Hepatic stellate cell (primary cell): ENCODE data around the gene PPIL6.
"Not testable (repeated sequence)": the region's sequence is repeated elsewhere in the genome, so short reads cannot be mapped to it uniquely, and the experiment has no call there.

ENCODE experiments used
- DNase-seq: peaks from one replicate; pipeline ENCODE4 v3.0.0; 2011; ENCODE audit warnings: low spot score

PPIL6 gene

DNA sequence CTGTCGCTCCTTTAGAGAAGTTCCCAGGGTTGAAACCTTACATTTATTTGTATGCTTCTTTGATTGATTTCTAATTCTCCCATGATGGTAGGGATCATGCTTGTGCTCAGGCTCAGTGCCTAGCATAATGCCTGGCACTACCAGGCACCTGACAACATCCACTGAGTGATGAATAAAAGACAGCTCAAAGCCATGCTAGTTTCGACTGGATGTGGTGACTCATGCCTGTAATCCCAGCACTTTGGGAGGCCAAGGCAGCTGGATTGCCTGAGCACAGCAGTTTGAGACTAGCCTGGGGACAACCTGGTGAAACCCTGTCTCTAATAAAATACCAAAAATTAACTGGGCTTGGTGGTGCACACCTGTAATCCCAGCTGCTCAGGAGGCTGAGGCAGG lies 46.5 kb downstream of the PPIL6 start:
- DNase-seq = no peak

DNA sequence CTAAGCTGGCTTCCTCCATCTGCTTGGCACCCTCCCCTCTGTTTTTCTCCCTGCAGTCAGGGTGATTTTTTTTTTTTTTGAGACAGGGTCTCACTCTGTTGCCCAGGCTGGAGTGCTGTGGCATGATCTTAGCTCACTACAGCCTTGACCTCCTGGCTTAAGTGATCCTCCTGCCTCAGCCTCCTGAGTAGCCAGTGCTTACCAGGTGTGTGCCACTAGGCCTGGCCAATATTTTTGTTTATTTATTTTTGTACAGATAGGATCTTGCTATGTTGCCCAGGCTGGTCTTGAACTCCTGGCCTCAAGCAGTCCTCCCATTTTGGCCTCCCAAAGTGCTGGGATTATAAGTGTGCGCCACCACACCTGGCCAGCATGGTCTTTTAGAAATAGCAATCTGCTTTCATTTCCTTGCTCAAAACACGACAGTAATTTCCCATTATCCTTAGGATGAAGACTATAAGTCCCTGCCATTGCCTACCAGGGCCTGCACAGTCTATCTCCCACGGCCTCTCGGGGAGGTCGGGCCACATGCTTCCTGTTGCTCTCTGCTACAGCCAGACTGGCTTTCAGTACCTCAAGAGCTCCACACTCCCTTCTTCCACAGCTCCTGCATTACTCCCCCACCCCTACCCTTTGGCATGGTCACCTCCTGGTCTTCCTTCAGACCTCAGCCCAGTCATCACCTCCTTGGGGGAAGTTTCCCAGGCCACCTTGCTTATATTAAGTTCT lies 47.1 kb downstream of the PPIL6 start:
- DNase-seq = no peak

DNA sequence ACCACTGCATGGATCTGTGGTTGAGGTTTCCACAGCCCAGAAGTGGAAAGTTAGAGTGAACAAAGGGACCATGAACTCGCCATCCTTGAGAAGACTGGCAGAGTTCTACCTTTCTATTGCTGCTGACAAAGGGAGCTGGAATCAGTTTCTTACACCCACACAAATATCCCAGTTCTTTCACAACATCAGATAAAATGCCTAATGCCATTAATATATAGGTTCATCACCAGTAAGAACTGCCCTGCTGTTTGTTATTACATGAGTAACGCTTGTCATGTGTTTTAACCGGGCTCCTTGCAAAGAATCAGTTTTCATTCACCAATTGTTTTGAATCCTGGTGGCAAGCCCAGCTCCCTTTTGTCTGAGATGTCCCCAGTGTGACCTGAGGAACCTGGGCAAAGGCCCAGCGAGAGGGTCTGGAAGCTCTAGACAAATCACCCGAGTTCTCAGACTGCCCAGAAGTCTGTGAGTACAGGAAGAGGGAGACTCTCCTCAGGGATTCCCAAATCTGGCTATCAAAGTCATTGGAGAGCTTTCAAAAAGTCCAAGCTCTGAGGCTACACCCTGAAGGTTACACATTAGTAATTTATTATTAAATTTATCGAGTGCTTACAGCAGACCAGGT lies 50.7 kb downstream of the PPIL6 start:
- DNase-seq = no peak

DNA sequence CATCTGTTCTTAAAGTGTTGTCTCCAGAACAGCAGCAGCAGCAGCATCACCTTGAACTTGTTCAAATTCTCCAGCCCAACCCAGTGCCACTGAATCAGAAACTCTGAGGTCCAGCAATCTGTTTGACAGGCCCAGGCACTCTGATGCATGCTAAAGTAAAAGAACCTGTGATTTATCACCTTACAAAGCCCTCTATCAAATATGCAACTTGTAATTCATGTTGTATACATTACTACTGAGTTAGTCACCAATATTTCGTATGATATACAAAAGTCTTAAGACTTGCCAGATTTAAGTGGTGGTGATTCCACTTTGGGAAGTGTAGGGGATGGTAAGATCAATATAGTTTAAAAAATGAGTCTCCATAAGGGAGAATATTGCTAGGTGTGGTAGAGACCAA lies 52.2 kb downstream of the PPIL6 start:
- no peak for DNase-seq

DNA sequence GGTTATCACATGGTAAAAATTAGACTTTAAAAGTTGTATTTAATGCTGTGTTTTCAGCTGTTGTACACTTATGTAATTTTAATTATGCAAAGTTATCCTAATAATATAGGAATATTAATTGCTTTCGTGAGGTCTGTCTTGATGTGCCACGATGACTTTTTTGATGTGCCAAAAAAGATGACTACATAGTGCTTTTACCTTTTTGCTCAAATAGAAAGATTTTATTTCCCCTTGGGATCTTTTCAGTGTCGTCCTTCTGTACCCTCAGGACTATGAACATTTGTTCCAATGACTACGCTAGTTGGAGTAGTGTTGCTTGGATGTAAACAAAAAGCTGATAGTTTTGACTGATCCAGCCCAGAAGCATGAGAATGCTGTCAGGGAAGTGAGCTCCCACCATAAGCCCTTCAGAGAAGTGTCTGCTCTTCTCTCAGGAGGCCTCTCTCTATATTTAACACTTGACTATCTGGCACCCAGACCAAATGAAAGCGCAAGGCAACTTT lies 56.9 kb downstream of the PPIL6 start:
- DNase-seq = no peak

DNA sequence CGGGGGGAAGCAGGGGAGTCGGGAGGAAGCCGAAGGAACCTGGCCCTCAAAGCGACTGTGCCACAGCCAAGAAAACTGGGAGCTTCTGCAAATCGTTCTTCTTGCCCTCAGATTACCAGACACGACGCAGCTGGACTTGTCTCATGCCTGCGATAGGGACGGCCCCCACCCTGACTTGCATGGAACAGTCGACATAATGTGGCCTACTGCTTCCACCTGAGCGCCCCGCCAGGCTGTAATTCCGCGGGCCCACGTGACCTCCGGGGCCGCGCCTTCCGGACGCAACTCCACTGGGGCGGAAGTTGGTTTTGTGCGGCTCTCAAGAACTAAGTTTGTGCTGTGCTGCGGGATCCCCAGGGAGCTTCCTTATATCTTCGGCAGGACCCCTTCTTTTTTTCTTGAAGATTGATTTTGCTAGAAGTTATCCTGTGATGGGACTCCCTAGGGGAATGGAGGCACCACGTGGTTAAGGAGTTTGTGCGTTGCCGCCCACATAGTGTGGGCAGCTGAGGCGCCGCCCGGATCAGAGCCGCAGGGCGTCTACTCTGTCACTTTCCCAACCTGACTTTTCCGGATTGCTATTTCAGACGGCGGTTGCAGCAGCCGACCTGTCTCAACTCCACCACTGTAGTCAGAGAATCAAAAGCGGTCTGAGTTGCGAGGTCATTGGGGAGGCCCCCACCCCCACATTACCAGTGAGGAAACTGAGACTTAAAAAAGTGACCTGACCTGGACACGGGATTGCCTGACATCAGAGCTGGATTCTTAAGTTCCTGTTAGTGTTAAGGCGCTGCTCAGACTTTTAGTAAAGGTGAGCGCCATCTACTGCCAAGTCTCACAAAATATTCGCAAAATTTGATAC lies 57.6 kb downstream of the PPIL6 start:
- peak; percentile 90 for DNase-seq

DNA sequence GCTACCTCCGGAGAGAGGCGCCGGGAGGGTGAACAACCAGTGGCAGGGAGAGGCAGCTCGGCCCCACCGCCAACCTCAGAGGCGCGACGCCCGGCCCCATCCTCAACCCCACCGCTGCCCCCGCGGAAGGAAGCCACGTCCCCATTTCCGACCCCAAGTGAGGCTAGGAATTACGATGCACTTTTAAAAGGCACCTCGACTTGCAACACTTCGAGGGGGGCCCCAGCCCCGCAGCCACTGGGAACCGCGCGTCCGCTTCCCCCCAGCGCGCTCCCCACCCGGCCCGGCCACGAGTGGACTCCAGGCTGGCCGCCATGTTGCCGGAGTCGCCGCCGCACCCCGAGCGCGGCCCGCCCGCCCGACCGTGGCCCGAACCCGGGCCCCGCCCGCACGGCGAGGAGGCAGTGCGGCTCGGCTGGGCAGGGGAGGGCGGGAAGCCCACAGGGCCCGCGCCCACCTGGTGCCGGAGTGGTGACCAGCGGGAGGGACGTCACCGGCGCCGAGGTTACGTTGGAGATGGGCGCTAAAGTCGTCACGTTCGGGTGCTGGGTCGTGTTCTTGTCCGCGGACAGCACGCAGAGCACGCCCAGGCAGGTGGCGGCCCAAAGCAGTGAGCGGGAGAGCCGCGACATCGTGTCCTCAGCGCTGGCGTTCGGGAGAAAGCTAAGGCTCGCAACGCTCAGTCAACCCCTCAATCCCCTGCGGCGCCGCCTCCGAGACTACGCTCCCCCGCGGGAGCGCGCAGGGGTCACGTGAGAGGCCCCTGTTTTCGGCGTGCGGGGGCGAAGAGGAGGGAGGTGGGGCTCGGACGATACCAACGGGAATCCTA lies 58.5 kb downstream of the PPIL6 start, which contains the start of gene CD164:
TSS of gene CD164 (minus strand) at position 721 of the 829 bp plus-strand sequence. CDS start at position 632, 89 bp downstream.
- DNase-seq = peak; percentile 92

DNA sequence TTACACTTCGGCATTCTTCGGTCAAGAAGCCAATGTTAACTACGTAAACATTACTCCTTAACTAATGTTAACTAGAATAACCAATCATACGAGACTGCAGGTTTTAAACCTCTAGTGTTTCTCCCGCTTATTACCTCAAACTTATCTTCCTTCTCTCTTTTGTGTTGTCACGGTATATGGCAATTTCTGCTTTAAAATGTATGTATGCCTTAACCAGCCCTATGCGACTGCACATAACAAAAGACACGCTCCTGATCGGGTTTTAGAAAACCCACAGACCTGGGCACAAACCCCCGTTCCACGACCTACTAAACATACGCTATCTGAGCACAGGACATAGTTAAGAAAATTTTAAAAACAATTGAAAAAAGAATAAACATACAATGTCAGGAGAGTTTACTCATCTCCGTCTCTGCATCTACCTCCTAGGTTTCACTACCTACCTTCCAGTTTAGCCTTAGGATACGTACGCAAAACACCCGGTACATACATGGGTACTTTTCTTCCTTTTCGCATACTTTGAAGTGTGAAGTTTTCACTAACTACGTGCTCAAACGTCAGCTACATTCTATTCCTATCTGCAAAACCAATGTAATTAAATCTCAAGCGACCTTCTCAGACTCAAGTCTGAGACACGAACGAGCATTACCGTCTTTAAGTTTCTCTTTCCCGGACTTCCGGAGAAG lies 59.2 kb downstream of the PPIL6 start:
- DNase-seq = no peak

DNA sequence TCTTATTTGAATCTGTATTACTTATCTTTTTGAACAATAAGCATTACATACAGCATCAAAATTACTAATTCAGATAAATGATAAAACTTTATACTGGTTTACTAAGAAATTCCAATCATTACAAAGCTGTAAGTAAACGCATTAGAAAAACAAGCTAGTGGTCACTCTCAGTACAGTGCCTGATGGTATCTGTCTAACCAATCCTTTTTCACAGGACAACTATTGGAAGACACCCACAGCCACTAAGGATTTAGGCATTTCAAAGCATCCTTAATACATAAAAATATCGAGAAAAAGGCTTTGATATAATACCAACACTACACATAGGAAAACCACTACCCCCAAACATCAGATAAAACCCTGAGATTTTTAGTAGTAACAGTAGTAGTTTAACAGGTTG lies 60.7 kb downstream of the PPIL6 start:
- peak; percentile 51 for DNase-seq

DNA sequence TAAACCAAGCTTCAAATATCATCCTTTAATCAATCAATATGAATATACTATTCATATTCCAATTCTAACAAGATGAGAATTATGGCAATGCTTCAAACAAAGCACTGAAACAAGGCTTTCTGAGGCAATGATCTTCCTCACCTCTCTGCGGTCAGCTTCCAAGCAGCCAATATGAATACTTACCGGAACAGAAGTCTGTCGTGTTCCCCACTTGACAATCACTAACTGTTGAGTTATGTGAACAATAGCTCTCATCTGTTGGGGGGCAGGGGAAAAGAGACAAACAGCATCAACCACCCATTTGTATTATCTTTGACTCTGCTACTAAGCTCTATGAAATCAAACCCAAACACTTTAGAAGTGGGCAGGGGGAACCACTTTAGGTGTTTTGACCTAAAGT lies 62.7 kb downstream of the PPIL6 start:
- DNase-seq = no peak

DNA sequence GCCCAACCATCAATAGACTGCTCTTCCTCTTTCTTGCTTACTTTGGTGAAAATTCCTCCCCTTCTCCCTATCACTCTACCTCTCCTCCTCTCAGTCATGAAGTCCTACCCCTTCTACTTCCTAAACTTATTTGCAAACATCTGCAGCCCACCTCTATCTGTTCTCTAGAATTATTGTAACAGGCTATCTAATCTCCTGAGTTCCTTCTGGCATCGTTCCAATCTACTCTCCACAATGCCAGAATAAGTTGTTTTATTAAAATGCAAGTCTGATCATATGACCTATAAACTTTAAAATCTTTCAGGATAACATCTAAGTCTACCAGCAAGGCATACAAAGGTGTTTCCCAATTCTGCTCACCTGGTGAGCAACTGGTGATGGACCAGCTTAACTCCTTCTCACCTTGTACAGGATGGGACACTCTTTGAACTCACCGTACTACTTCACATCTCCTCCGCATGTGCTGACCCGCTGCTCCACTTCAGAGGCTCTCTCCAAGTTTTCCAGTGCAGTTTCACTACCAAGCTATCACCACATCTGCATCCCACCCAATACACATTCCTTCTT lies 66.0 kb downstream of the PPIL6 start:
- no peak for DNase-seq

DNA sequence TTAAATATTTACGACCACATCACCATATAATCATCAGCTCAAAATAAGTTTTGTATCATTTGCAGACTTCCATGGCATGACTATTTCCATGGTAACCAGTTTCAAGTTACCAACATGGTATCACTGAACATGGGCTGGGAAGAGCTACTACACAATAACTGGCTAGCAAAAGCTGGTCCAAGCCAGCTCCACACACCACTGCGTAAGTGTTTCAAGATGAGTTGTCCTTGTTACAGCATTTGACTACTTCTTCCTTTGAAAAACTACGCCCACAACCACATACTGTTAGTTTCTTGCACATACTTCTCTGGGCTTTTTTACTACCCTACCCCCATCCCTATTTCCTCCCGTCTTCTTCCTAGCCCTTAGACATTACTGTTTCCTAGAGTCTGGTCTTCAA lies 66.7 kb downstream of the PPIL6 start:
- no peak for DNase-seq

DNA sequence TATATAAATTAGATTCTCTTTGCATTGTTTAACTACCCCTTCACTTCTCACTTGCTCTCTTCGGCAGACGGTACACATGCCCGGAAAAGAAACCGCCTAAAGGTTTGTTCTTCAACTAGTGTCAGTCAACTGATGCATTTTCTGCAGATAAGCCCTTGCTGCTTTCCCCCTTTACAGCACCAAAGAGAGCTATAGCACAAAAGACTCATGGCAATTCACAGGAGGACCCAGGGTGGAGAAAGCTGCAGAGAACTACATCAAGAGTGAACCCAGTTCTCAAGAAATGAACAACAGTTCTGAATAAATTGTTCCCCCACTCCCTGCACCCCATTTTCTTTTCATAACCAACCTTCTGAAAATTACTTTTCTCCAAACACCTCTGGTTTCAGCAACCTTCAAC lies 67.1 kb downstream of the PPIL6 start:
- no peak for DNase-seq

DNA sequence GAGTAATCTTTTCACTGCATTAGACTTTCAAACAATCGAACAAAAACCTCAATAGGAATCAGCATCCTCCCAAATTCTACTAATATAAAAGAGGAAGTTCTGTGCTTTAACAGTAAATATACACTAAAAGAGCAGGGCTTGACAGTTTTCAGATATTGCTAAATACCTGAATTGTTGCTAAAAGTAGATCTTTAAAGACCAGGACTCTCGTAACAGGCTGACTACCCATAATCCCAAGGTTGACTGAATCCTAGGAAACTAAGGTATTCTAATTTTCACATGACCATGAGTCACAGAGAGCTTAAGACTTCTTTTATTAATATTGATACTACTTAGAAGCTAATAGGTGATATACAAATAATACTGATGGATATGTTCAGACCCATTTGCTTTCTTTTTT lies 68.3 kb downstream of the PPIL6 start:
- no peak for DNase-seq

DNA sequence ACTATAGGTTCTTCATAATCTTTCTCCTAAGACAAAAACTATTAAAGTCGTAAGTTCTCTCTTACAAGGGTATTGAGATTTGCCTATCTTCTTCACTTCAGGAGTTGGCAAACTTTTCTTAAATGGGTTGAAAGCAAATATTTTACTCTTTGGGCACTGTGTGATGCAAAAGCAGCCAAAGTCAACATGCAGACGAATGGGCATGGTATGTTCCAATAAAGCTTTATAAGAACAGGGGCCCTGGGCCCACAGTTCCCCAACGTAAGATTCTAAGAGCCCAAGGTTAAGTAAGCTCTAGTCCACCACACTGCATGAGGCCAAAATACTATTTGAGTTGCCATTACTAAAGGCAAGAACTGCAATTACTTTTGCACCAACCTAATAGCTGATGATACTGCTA lies 69.6 kb downstream of the PPIL6 start:
- DNase-seq = no peak

DNA sequence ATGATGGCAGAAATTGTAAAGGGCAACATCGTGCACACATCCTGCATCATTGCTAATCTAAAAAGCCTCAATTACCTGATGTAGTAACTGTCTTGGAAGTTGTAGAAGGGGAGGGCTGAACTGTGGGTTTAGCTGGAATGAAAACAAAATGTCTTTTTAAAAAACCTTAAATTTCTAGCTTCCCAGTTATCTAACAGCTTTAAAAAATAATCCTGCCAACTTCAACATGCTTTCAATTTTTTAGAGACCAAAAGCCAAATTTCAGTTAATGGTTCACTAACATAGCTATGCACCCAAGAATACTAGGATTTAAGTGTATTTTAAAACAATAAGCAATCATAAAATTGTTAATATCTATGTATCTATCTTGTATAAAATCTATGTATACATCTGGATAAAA lies 70.1 kb downstream of the PPIL6 start:
- no peak for DNase-seq

DNA sequence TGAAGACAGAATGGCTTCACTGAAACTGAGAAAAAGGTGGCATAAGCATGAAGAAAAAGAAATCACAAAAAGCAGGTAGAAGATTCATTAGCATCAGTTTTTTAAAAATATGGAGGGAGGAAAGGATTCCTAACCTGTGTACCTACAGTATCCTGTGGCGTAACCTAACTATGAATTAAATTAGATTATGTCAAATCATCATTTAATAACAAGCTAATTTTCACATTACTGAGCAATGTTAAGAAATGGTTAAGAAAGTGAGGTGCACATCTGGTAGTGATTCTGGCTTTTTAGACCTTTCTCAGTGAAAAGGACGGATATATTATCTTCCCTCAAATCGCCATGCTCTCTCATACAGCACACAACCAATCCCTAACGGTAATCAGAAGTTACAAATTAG lies 70.7 kb downstream of the PPIL6 start:
- DNase-seq = no peak

DNA sequence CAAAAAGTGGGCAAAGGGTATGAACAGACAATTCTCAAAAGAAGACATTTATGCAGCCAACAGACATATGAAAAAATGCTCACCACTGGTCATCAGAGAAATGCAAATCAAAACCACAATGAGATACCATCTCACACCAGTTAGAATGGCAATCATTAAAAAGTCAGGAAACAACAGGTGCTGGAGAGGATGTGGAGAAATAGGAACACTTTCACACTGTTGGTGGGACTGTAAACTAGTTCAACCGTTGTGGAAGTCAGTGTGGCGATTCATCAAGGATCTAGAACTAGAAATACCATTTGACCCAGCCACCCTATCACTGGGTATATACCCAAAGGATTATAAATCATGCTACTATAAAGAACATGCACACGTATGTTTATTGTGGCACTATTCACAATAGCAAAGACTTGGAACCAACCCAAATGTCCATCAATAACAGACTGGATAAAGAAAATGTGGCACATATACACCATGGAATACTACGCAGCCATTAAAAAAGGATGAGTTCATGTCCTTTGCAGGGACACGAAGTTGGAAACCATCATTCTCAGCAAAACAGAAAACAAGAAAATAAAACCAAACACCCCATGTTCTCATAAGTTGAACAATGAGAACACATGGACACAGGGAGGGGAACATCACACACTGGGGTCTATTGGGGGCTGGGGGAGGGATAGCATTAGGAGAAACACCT lies 75.9 kb downstream of the PPIL6 start:
- not testable (repeated sequence) for DNase-seq

DNA sequence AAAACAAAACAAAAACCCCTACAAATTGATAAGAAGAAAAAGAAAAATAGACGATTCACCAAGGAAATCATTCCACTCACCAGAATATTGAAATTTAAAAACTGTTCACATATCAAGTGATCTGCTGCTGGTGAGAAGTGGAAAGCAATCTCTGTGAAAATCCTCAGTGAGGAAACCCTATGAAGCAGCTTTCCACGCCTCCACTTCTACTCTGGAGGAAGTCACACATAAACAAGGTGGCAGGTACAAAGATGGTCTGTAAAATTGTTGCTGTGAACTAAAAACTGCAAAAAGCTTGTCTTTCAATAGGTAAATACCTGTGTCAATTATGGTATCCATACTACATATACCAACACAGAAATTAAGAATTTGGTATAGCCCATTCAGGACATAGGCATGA lies 76.7 kb downstream of the PPIL6 start:
- DNase-seq = no peak
